Lower leg skin (tissue), 4 donors: ENCODE measurements around the gene DMD. TPM values are rescaled to one million over a fixed set of nuclear protein-coding genes. Genes with fewer than 3 reads are reported as not detected.

ENCODE experiments used
- DNase-seq, 2 donors: peaks; one replicate each; pipeline ENCODE4 v3.0.0-alpha.2; 2019; ENCODE audit warnings: low spot score in 2 of 2
- H3K4me3 ChIP-seq: fragments of 200-600 bp; sonication (generic); 2 replicates; pipeline ENCODE4 v1.5.1; 2017; ENCODE audit warnings: mild to moderate bottlenecking, low read depth; ENCODE audit not compliant: poor library complexity, severe bottlenecking
- CTCF ChIP-seq, 3 donors: fragments of 450-650 bp; IDR thresholded peaks; one replicate each; pipeline ENCODE4 v1.5.1; 2016; ENCODE audit warnings: antibody characterized with exemption in 3 of 3, mild to moderate bottlenecking in 3 of 3, moderate library complexity in 2 of 3
- POLR2A ChIP-seq, 2 donors: fragments of 450-650 bp; IDR thresholded peaks; one replicate each; pipeline ENCODE4 v1.6.1; 2016 to 2017; ENCODE audit warnings: antibody characterized with exemption in 2 of 2, mild to moderate bottlenecking in 1 of 2, moderate library complexity in 1 of 2
- whole genome bisulfite sequencing, 2 donors: methylation state at CpG; one replicate each; pipeline ENCODE4 v1.1.5; 2018; 5-methylcytosine and 5-hydroxymethylcytosine counted together
- intact Hi-C: fragments of 100-400 bp; cut with DNase I; formaldehyde crosslinking; loops from one replicate; pipeline ENCODE4 v1.15.0; 2023; ENCODE audit warnings: low total_unique reads
- total RNA-seq, 4 donors: library from RNA; depleted of rRNA; stranded (reverse); fragments of >200 nt; gene quantifications; one replicate each; pipeline ENCODE4 v1.1.0, GENCODE V29; 2016

Gene DMD
- total RNA-seq, 4 donors from 2014 or later, result 23.0 to 27.5 (median 26.7) TPM

GRCh38 chrX:32798990-32799389 is 412.4 kb downstream of the DMD start:
- intact Hi-C loops, result no loop called here
- DNase-seq, result no peak
- no peak overlapping the region for H3K4me3 ChIP-seq
- TF ChIP-seq POLR2A (IDR thresholded peaks at IDR 0.05), result no peak
- TF ChIP-seq CTCF (IDR thresholded peaks at IDR 0.05), result no peak
- 48 to 67% methylated on average over 3 of the region's 3 CpGs for whole genome bisulfite sequencing, 2 donors

GRCh38 chrX:32788936-32789335 is 422.4 kb downstream of the DMD start:
- DNase-seq, result no peak
- 62 to 70% methylated on average over 1 of the region's 1 CpG for WGBS, 2 donors
- no peak overlapping the region for H3K4me3 ChIP-seq
- intact Hi-C loops, result no loop called here
- TF ChIP-seq CTCF (IDR thresholded peaks at IDR 0.05), result no peak
- TF ChIP-seq POLR2A (IDR thresholded peaks at IDR 0.05), result no peak

- no peak for DNase-seq
- WGBS, 2 donors, result 87 to 91% methylated on average over 4 of the region's 4 CpGs
- TF ChIP-seq POLR2A (IDR thresholded peaks at IDR 0.05) (no peak), CTCF (IDR thresholded peaks at IDR 0.05) (no peak)
- H3K4me3 ChIP-seq, result no peak overlapping the region
- intact Hi-C loops, result no loop called here
Observed at GRCh38 chrX:32780109-32780508, 431.2 kb downstream of the DMD start.

GRCh38 chrX:32778965-32779364 is 432.4 kb downstream of the DMD start:
- no peak for DNase-seq
- TF ChIP-seq CTCF (IDR thresholded peaks at IDR 0.05) (no peak), POLR2A (IDR thresholded peaks at IDR 0.05) (no peak)
- H3K4me3 ChIP-seq, result no peak overlapping the region
- WGBS, 2 donors, result 65 to 69% methylated on average over 4 of the region's 4 CpGs
- intact Hi-C loops, result no loop called here

- TF ChIP-seq CTCF (IDR thresholded peaks at IDR 0.05) (no peak), POLR2A (IDR thresholded peaks at IDR 0.05) (no peak)
- no peak for DNase-seq
- WGBS, 2 donors, result 71 to 78% methylated on average over 2 to 3 of the region's 3 CpGs
- intact Hi-C loops, result no loop called here
- H3K4me3 ChIP-seq, result no peak overlapping the region
Observed at GRCh38 chrX:32774966-32775365, 436.4 kb downstream of the DMD start.

- intact Hi-C loops, result no loop called here
- TF ChIP-seq CTCF (IDR thresholded peaks at IDR 0.05) (no peak), POLR2A (IDR thresholded peaks at IDR 0.05) (no peak)
- no peak overlapping the region for H3K4me3 ChIP-seq
- DNase-seq, result no peak
- 26 to 70% methylated on average over 1 of the region's 1 CpG for WGBS, 2 donors
Observed at GRCh38 chrX:32749070-32749469, 462.3 kb downstream of the DMD start.
